BJ (cell line): ENCODE results near the gene NKAIN4. TPM values are rescaled to one million over a fixed set of nuclear protein-coding genes. Genes with fewer than 3 reads are reported as not detected.

ENCODE experiments used
- CTCF ChIA-PET: fragments of 350-600 bp; formaldehyde crosslinking; extraction: SDS; loops from one replicate; lab custom pipeline; 2021; ENCODE audit warnings: antibody characterized with exemption, inconsistent platforms; lab: Yijun Ruan, JAX
- POLR2A ChIA-PET: fragments of 300-600 bp; sonication (Branson Sonifier 250); formaldehyde crosslinking; extraction: SDS; loops from one replicate; lab custom pipeline; 2021; ENCODE audit warnings: antibody characterized with exemption; lab: Charles Lee
- DNase-seq: peaks from one replicate; pipeline ENCODE4 v3.0.0-alpha.2; 2011; ENCODE audit warnings: low read depth
- H3K27me3 ChIP-seq: 2 replicates; pipeline ENCODE4 v1.6.0; 2011; ENCODE audit warnings: low read length; ENCODE audit not compliant: control insufficient read depth, insufficient read depth
- H3K36me3 ChIP-seq: 2 replicates; pipeline ENCODE4 v1.5.1; 2011; ENCODE audit warnings: low read length; ENCODE audit not compliant: control insufficient read depth, insufficient read depth
- H3K4me3 ChIP-seq: 2 replicates; pipeline ENCODE4 v1.5.1; 2011; ENCODE audit warnings: low read depth, mild to moderate bottlenecking, control low read depth, low read length
- polyA plus RNA-seq: library from polyadenylated mRNA; depleted of rRNA; stranded (reverse); fragments of >200 nt; gene quantifications from 2 replicates; pipeline ENCODE4 v1.2.3, GENCODE V29; 2011
- TF ChIP-seq, protein P1 (sequence below): IDR thresholded peaks from 2 replicates; pipeline ENCODE4 v1.5.1; 2011; ENCODE audit warnings: low read depth, mild to moderate bottlenecking, control low read depth, inconsistent platforms, low read length, moderate library complexity; ENCODE audit not compliant: insufficient read depth

The NKAIN4 gene
- polyA plus RNA-seq, 1 experiment: not detected

DNA sequence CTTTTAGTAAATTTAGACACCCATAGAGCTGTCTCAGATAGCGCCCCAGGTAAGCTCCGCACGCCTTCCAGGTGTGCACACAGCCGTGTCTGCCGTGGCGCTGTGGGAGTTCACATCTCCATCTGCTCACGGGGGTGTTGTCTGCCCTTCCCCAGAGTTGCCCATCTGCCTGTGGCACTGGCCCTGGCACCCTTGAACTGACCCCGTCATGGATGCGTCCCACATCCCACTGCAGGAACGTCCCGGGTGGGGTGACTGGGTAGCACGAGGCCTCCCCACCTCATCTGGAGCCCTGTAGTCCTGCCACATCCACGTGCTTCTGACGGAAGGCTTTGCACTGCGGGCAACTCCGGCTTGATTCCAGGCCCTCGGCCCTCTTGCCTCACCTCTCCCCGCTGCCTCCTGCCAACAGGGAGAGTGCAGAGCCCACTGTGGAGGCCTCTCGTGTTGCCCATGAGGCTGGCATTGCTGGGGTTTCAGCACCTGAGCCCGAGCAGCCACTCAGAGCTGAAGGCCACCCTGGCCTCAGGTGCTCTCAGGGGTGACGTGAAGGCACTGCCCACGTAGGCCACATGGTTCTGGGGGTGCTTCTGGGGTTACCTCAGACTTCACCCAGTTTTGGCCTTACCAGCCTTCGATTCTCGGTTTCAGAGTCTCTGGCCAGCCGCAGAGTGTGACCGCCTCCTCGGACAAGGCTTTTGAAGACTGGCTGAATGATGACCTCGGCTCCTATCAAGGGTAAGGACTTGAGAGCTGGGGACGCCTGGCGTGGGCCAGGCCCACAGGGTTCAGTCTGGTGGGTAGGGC lies 23.4 kb upstream of the NKAIN4 start:
- peaks cover 49% of the 10 kb centered on the region for H3K36me3 ChIP-seq
- POLR2A ChIA-PET: no interaction called here

DNA sequence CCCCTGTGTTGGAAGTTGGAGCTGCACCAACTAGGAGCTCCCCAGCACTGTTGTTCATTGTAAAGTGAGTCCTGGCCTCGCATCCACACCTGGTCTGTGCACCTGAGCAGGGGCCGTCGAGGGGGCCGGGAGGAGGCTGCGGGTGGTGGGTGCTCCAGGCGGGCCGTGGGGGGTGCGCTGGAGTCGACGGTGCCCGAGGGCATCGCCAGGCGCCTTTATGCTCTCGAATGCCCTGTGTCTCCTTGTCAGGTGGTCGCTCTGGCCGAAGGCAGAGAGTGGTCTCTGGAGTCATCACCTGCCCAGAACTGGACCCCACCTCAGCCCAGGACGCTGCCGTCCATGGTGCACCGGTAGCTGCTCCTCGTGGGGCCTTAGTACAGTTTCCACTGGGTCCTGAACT lies 22.7 kb upstream of the NKAIN4 start:
- TF ChIP-seq, protein P1, sequence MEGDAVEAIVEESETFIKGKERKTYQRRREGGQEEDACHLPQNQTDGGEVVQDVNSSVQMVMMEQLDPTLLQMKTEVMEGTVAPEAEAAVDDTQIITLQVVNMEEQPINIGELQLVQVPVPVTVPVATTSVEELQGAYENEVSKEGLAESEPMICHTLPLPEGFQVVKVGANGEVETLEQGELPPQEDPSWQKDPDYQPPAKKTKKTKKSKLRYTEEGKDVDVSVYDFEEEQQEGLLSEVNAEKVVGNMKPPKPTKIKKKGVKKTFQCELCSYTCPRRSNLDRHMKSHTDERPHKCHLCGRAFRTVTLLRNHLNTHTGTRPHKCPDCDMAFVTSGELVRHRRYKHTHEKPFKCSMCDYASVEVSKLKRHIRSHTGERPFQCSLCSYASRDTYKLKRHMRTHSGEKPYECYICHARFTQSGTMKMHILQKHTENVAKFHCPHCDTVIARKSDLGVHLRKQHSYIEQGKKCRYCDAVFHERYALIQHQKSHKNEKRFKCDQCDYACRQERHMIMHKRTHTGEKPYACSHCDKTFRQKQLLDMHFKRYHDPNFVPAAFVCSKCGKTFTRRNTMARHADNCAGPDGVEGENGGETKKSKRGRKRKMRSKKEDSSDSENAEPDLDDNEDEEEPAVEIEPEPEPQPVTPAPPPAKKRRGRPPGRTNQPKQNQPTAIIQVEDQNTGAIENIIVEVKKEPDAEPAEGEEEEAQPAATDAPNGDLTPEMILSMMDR: no peak
- no peaks in the 10 kb centered on the region for H3K27me3 ChIP-seq
- H3K36me3 ChIP-seq: peaks cover 45% of the 10 kb centered on the region
- no peak for DNase-seq
- H3K4me3 ChIP-seq: no peak overlapping the region
- ChIA-PET POLR2A (no interaction called here), CTCF (interaction anchor here (1.1 to 1.7 kb wide), 3 partner anchors 13 to 54 kb away, joined by 4 to 9 read pairs (median 7); no protein-coding TSS in a partner anchor)

More for the DNA sequence above, 23.4 kb upstream of the NKAIN4 start:
- DNase-seq: no peak
- CTCF ChIA-PET: interaction anchor here (1.1 to 1.7 kb wide), 3 partner anchors 12 to 54 kb away, joined by 4 to 9 read pairs (median 7); no protein-coding TSS in a partner anchor
- Histone ChIP-seq H3K27me3 (no peaks in the 10 kb centered on the region), H3K4me3 (no peak overlapping the region)
- TF ChIP-seq, protein P1: no peak

DNA sequence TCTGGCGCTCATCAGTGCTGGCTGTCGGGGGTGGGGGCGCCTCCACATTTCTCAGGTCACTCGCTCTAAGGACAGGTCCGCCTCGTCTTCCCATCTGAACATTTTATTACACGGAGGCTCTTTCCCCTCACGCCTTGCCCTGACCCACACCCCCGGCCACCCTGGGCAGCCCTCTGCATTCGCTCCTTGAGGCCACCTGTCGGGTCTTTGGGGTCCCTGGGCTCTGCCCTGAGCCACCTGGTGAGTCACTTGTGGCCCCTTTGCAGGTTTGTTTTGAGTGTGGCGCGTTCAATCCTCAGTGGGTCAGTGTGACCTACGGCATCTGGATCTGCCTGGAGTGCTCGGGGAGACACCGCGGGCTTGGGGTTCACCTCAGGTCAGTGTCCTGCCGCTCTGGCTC lies 21.6 kb upstream of the NKAIN4 start:
- DNase-seq: no peak
- CTCF ChIA-PET: interaction anchor here (1.7 to 2.0 kb wide), 2 partner anchors 16 to 53 kb away, joined by 7 to 9 read pairs; no protein-coding TSS in a partner anchor

DNA sequence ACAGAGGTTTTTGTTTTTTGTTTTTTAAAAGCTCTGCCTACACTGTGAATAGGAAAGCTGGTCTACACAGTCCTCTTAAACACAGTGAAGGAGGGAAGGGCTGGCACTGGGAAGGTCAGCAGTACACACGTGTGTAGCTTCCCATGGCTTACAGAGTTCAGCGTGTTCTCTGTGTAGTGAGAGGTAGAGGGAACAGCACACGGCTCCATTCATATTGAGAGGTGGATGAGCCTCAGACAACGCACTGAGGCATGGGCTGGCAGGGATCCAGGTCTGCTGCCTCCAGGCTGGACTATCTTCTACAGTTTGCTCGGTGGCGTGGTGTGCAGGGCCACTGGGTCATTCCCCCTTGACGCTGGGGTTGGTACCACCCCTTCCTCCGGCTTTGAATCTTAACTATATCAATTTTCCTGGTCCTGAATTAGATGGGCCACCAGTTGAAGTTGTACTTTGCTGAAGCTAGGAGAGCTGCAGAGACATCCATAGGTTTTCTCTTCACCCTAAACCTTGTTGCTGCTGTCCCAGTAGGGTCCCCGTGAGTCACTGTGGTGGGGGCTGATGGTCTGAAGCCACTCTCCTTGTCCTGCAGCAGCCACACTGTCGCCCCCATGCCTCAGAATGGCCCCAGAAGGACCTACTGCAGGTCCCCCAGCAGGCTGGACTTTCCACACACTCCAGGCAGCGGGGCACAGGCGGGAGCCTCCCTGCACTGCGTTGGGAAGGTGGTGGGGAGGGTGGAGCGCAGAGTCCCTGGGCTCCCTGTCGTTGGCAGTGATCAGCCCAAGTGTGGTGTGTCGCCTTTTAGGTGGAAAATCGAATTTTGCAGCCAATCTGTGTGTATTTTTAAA lies 20.3 kb upstream of the NKAIN4 start:
- POLR2A ChIA-PET: interaction anchor here (0.7 kb wide), 1 partner anchor 9 kb away, joined by 3 read pairs; no protein-coding TSS in a partner anchor
- H3K36me3 ChIP-seq: peaks cover 31% of the 10 kb centered on the region

More for the DNA sequence above, 21.6 kb upstream of the NKAIN4 start:
- Histone ChIP-seq H3K4me3 (no peak overlapping the region), H3K36me3 (peaks cover 35% of the 10 kb centered on the region), H3K27me3 (no peaks in the 10 kb centered on the region)
- POLR2A ChIA-PET: interaction anchor here (0.6 kb wide), 1 partner anchor 682 kb away, joined by 3 read pairs; no protein-coding TSS in a partner anchor
- TF ChIP-seq, protein P1: no peak

More for the DNA sequence above, 20.3 kb upstream of the NKAIN4 start:
- Histone ChIP-seq H3K4me3 (no peak overlapping the region), H3K27me3 (no peaks in the 10 kb centered on the region)
- DNase-seq: no peak
- TF ChIP-seq, protein P1: no peak
- CTCF ChIA-PET: interaction anchor here (0.8 to 5.4 kb wide), 5 partner anchors 13 to 57 kb away, joined by 3 to 37 read pairs (median 6); no protein-coding TSS in a partner anchor
